ENCODE measurements around the gene CCNDBP1. TPM values are rescaled to one million over a fixed set of nuclear protein-coding genes. Genes with fewer than 3 reads are reported as not detected.
A peak's percentile ranks its signal among the peaks of the same experiment; 100 is the strongest.

Gene CCNDBP1
- total and polyA plus RNA-seq, 2 of the 8 experiments (the other 6 are each of a cell fraction or from before 2014, with no cell fraction given): 23.4 to 29.0 TPM

DNA sequence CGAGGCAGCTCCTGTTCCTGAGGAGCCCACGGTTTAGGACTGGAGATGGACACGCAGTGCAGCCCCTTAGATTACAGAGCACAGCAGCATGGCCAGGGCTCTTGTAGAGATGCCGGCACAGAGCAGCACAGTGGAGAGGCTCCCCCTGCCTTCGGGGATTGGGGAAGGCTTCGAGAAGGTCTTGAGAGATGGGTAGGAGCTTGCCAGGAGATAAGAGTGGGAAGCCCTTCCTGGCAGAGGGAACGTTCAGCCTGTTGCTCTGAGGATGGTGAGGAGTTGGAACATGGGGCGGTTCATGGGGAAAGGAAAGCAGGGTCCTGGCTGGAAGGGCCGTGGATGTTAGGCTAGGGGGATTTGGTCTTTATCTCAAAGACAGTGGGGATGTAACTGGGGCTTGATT, 25.6 kb downstream of the CCNDBP1 start:
- Histone ChIP-seq H2BK15ac (ENCODE audit: low read length) (no peak overlapping the region), H2AFZ (ENCODE audit: low read length) (no peak overlapping the region), H2BK20ac (ENCODE audit: low read length) (peak overlapping the region; percentile 61; the same call in 1 of the 2 replicates), H2AK5ac (ENCODE audit: low read depth, low read length) (no peak overlapping the region), H3K4me2 (ENCODE audit: insufficient read depth in 1 of 2, low read depth in 2 of 2, low read length in 2 of 2) (no peak overlapping the region), H3K23me2 (ENCODE audit: low read depth, low read length) (no peaks in the 10 kb centered on the region), H4K20me1 (replicated peaks in 1 of 2; ENCODE audit: control insufficient read depth in 1 of 2, insufficient read depth in 2 of 2, low read length in 2 of 2) (no peaks in the 10 kb centered on the region), H3K9ac (replicated peaks in 1 of 4; ENCODE audit: extremely low read depth in 1 of 4, low read depth in 3 of 4, low read length in 3 of 4) (no peak overlapping the region), H4K5ac (ENCODE audit: insufficient read length, low read depth, low read length) (no peak overlapping the region), H3K4me3 (ENCODE audit: extremely low read depth in 1 of 4, insufficient read depth in 2 of 4, low read depth in 3 of 4, low read length in 4 of 4) (no peak overlapping the region), H2BK120ac (replicated peaks; ENCODE audit: low read depth, low read length) (no peak overlapping the region), H3K36me3 (ENCODE audit: control insufficient read depth in 2 of 4, insufficient read depth in 4 of 4, low read length in 3 of 4) (no peaks in the 10 kb centered on the region), H4K91ac (replicated peaks; ENCODE audit: insufficient read length, low read length) (no peak overlapping the region), H3K14ac (ENCODE audit: insufficient read length) (no peak overlapping the region), H2BK5ac (ENCODE audit: low read depth, low read length) (no peak overlapping the region), H3K27ac (ENCODE audit: low read depth, low read length) (no peak overlapping the region), H4K8ac (ENCODE audit: extremely low read depth, insufficient read depth, low read length) (peak overlapping the region; percentile 31; the same call in 1 of the 2 replicates), H3K79me1 (ENCODE audit: low read depth, low read length) (no peaks in the 10 kb centered on the region), H3K18ac (ENCODE audit: extremely low read depth, low read length) (no peak overlapping the region), H3K27me3 (replicated peaks in 1 of 4; ENCODE audit: control insufficient read depth in 3 of 4, extremely low read depth in 1 of 4, insufficient read depth in 3 of 4, low read length in 3 of 4) (no peaks in the 10 kb centered on the region), H3K56ac (replicated peaks; ENCODE audit: insufficient read length, low read depth, low read length) (no peak overlapping the region), H3K79me2 (ENCODE audit: control insufficient read depth in 1 of 2, insufficient read depth in 2 of 2, low read length in 2 of 2) (no peaks in the 10 kb centered on the region), H2BK12ac (ENCODE audit: low read depth, low read length) (no peak overlapping the region), H3K4me1 (replicated peaks in 1 of 4; ENCODE audit: control insufficient read depth in 3 of 4, insufficient read depth in 4 of 4, low read length in 3 of 4) (peaks cover 0 to 3% (median 0%) of the 10 kb centered on the region in 4 experiments; a peak in 2 of 7 replicates), H3K9me3 (ENCODE audit: insufficient read depth in 2 of 2, low read depth in 1 of 2, low read length in 1 of 2) (no peaks in the 10 kb centered on the region), H3K4ac (replicated peaks; ENCODE audit: insufficient read length, low read depth, low read length) (no peak overlapping the region), H3K23ac (ENCODE audit: insufficient read length) (no peak overlapping the region)
- WGBS, 2 experiments (ENCODE audit: extremely low coverage in 1 of 2, insufficient coverage in 1 of 2, insufficient read length in 1 of 2, insufficient replicate concordance in 2 of 2, low coverage in 1 of 2, low lambda C conversion rate in 2 of 2, missing lambda C conversion rate in 1 of 2): 91% methylated on average over 9 of the region's 9 CpGs; no CpG with 5 or more reads in 1 of the 2 experiments
- POLR2A ChIA-PET (ENCODE audit: partially characterized antibody): no interaction called here
- FAIRE-seq (no peak), DNase-seq (ENCODE audit: low read depth in 1 of 2, low spot score in 2 of 2) (no peak)
- CTCF ChIA-PET (ENCODE audit: partially characterized antibody): interaction anchor here (0.6 to 9.6 kb wide), 13 partner anchors 10 to 91 kb away, joined by 3 to 109 read pairs (median 4); partner anchors contain the start of genes EPB42, TGM5 and TGM7
- TF ChIP-seq RAD21 (IDR thresholded peaks at IDR 0.05 in 1 of 2, conservative IDR thresholded peaks at IDR 0.05 in 1 of 2; ENCODE audit: low read depth in 2 of 2, low read length in 2 of 2) (0 out of 4 replicates have a peak, but pooled peaks of 1 of the 2 experiments have one; percentile 2), NRF1 (IDR thresholded peaks at IDR 0.05; ENCODE audit: low read depth, low read length) (no peak), CREB1 (IDR thresholded peaks at IDR 0.05) (no peak)
- TF ChIP-seq, protein P1, sequence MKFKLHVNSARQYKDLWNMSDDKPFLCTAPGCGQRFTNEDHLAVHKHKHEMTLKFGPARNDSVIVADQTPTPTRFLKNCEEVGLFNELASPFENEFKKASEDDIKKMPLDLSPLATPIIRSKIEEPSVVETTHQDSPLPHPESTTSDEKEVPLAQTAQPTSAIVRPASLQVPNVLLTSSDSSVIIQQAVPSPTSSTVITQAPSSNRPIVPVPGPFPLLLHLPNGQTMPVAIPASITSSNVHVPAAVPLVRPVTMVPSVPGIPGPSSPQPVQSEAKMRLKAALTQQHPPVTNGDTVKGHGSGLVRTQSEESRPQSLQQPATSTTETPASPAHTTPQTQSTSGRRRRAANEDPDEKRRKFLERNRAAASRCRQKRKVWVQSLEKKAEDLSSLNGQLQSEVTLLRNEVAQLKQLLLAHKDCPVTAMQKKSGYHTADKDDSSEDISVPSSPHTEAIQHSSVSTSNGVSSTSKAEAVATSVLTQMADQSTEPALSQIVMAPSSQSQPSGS (IDR thresholded peaks at IDR 0.05; ENCODE audit: low read length): no peak

Data from H1 (cell line).